Posterior vena cava (tissue), 2 donors: ENCODE results near the gene CSDE1. TPM values are rescaled to one million over a fixed set of nuclear protein-coding genes. Genes with fewer than 3 reads are reported as not detected.

Experiments
- DNase-seq: peaks from one replicate; pipeline ENCODE4 v3.0.0-alpha.2; 2020; ENCODE audit warnings: low spot score
- intact Hi-C, 2 donors: fragments of 100-400 bp; cut with DNase I; formaldehyde crosslinking; loops; one replicate each; pipeline versions ENCODE4 v1.14.1 to v1.14.2; 2022 to 2023
- total RNA-seq, 2 donors: library from RNA; stranded (reverse); fragmentation: NEBNext Ultra II Directional; extraction: Animal tissue kit (Norgen Biotek cat#: 25700); gene quantifications; one replicate each; pipeline ENCODE4 v1.2.1, GENCODE V29; 2021
- donor health status: DM: yes; HTN: yes; CAD: no.
- donor health status: DM: yes; HTN: yes; CAD: no.

The CSDE1 gene
- total RNA-seq, 2 donors from 2014 or later: 724 to 865 TPM

DNA sequence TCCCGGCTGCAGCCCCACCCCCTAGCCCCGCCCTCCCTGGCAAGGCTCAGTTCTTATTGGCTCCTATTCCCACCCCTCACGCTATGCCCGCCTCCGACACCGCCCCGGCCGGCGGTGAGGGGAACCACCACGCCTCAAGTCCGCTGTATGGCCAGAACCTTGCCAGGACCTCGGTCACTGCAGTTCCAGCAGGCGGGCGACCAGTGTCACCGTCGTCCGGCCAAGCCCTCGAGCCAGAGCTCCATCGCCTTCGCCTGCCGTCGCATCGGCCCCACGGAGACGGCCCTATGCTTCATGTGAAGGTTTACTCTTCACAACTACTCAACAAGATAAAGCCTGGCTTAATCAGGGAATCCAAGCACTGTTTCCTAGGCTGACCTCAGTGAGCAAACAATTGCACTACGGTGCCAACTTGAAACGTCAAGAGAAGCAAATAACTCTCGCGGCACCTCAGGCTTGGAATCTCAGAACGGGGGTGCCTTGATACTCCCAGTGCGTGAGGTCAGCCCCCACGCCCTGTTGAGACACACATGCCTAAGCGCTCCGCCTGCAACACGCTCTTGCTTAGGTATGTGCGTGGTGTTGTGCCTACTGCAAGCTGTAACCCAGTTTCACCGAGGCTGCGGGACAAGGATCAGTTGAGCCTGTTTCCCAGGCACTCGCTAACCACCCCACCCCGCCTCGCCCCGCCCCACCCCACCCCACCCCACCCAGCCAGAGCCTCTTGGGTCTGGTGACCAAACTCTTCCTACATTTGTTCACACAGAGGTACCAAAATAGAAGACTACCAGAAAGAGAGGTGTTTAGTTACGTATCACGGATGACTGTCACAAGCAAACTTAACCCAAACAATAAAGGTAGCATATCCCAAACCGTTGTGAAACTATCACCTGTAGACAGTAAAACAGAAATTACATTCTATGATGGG is 87.4 kb downstream of the CSDE1 start:
- intact Hi-C loops: loop anchor here in 1 of 2 donors (2.0 kb wide), 1 partner anchor 78 kb away; no protein-coding TSS in a partner anchor

DNA sequence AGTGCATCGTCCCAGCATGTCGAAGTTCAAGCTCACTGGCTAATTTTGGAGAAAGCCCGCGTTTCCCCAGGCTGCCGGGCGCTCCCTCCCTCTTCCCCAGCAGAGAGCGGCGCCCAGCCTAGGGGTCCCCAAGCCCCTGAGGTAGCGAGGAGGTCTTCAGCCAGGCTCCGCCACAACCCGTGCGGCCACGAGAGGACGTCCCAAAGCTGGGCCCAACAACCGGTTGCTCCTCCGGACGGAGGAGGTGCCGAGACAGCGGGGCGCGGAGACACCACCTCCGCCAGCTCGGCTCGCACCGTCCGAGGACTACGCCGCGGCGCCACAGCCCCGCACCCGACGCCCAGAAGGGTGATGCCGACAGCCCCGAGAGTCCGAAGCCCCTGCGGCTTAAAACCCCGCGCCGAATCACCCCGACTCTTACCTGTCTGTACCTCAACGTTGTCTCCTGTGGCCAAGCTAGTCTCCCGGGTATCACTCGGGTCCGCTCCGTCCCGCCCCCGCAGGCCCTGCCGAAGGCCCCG is 88.2 kb downstream of the CSDE1 start, which contains the start of gene DENND2C:
DENND2C (minus strand) TSS at position 488 of the 521 bp plus-strand sequence. CDS start 44,065 bp downstream, outside the sequence.
- no peak for DNase-seq
- intact Hi-C loops: loop anchor here in 1 of 2 donors (2.0 kb wide), 1 partner anchor 79 kb away; no protein-coding TSS in a partner anchor

More for the DNA sequence above, 87.4 kb downstream of the CSDE1 start:
- DNase-seq: peak; percentile 97

- intact Hi-C loops: no loop called here
- no peak for DNase-seq
Observed at GRCh38 chr1:114668784-114669561, 88.8 kb downstream of the CSDE1 start.

DNA sequence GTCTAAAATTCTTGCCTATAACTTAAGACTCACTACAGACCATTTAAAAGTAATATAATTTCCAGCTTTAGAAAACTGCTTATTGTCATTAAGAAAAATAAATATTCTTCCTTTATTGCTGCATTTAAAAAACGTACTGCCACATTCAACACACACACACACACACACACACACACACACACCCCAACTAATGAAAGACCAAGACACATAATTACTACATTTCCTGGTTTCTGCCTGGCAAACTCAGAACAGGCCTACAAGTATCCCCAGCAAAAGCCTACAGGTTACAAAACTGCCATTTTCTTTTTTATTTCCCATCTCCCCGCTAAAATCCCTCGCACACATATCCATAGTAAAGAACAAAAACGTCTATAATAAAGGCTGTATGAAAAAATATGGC is 89.4 kb downstream of the CSDE1 start:
- intact Hi-C loops: no loop called here
- no peak for DNase-seq

DNA sequence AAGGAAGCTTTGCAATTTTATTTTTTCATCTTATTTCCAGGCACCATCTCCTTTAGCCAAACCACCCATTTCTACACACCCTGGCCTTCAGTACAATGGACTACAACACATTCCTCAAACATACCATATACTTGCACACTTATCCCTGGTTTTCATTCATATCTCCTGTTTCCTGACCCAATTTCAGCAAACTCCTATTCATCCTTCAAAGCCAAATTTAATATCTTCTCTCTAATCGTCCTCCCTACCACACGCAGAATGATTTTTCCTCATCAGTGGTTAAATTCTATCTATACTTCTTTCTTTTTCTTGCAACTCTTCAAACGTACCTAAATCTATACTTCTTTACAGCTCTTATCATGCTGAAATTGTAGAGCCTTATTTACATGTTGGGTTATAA is 90.8 kb downstream of the CSDE1 start:
- intact Hi-C loops: no loop called here
- DNase-seq: no peak

Other genes with a start within 250 kb of the CSDE1 start
- gene TRIM33, start 246.8 kb downstream of the CSDE1 start, total RNA-seq: 10 to 100 TPM; 25.9 to 28.2 TPM
- gene BCAS2, start 176.4 kb downstream of the CSDE1 start, total RNA-seq: 10 to 100 TPM; 31.1 to 31.3 TPM
- 1 to 10 TPM; 2.7 to 4.8 TPM for gene DENND2C, start 87.9 kb downstream of the CSDE1 start, total RNA-seq
- not detected for gene AMPD1, start 62.4 kb downstream of the CSDE1 start, total RNA-seq
- 10 to 100 TPM; 19.9 to 24.8 TPM for gene NRAS, start 41.2 kb downstream of the CSDE1 start, total RNA-seq
- 10 to 100 TPM; 43.4 to 47.7 TPM for gene SIKE1, start 22.7 kb upstream of the CSDE1 start, total RNA-seq
- not detected for gene SYCP1, start 96.9 kb upstream of the CSDE1 start, total RNA-seq